Fibroblast of mammary gland (primary cell): Measurements from ENCODE around the gene NUP93.
A peak's percentile ranks its signal among the peaks of the same experiment; 100 is the strongest.

Source experiments
- DNase-seq: peaks from one replicate; pipeline ENCODE4 v3.0.0-alpha.2; 2010; ENCODE audit warnings: low read depth
- H3K4me3 ChIP-seq: 2 replicates; pipeline ENCODE4 v1.5.1; 2011; ENCODE audit warnings: low read depth, mild to moderate bottlenecking, low read length, moderate library complexity; ENCODE audit not compliant: control insufficient read depth
- TF ChIP-seq, protein P1 (sequence below): conservative IDR thresholded peaks from 2 replicates; pipeline ENCODE4 v1.5.1; 2011; ENCODE audit warnings: low read depth, low read length, inconsistent platforms; ENCODE audit not compliant: control insufficient read depth, insufficient read depth

The NUP93 gene

DNA sequence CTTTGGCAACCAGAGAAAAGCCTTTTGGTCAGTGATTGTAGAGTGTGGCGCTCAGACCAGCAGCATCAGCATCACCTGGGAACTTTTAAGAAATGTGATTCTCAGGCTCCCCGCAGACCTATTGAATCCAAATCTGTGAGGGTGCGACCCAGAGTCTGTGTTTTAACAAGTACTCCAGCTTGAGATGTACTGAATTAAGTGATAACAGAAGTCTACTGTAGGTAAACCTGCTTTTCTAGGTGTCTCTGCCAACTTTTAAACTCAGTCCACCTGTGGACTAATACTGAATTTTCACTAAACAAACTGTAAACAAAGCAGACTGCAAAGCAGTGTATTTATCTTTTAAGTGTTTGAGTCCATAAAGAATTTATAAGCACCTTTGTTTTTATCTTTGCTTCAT, 43.6 kb downstream of the NUP93 start:
- no peak for DNase-seq
- H3K4me3 ChIP-seq: no peak overlapping the region
- TF ChIP-seq, protein P1, sequence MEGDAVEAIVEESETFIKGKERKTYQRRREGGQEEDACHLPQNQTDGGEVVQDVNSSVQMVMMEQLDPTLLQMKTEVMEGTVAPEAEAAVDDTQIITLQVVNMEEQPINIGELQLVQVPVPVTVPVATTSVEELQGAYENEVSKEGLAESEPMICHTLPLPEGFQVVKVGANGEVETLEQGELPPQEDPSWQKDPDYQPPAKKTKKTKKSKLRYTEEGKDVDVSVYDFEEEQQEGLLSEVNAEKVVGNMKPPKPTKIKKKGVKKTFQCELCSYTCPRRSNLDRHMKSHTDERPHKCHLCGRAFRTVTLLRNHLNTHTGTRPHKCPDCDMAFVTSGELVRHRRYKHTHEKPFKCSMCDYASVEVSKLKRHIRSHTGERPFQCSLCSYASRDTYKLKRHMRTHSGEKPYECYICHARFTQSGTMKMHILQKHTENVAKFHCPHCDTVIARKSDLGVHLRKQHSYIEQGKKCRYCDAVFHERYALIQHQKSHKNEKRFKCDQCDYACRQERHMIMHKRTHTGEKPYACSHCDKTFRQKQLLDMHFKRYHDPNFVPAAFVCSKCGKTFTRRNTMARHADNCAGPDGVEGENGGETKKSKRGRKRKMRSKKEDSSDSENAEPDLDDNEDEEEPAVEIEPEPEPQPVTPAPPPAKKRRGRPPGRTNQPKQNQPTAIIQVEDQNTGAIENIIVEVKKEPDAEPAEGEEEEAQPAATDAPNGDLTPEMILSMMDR: no peak

DNA sequence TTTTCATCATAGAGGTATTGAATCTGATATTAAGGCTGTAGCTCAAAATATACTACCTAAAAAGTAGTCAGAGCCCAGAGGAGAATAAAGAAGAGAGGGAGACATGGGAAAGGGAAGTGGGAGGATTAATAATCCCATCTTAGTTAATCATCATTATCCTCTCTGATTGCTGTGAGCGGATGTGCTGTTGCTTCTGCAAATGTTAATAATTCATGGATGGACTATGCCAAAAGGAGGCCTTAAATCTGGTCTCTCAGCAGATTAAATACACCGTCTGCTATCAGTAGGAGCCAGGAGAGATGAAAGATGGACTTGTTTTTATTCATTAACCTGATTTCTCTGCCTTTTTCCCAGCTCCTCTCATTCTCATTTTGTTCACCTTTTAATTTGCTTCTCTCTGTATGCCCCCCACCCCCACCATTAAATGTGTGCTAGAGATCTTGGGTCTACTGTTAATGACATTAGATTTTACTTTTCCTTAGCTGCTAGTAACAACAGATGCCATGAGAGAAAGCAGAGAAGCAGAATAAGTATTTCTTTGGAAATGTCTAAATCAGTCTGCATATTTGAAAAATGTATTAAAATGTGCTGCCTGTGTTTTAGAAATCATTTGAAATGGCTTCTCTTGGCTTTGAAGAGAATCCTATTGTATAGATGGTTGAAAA, 44.2 kb downstream of the NUP93 start:
- TF ChIP-seq, protein P1: no peak
- no peak for DNase-seq

DNA sequence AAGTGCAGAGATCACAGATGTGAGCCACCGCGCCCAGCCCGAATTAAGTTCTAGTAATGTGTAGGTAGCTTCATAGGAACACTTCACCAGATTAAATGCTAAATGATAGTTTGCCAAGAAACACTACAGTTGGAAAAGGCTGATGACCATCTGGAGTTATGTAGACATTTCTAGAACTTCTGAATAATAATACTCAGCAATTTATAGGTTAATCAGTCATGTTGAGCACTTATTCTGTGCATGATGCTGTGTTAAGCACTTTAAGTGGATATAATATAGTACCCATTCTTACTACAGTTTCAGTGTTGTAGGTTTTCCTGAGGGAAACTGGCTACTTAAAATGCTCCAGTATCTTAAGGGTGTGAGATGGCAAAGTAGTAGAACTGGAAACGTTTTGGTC, 45.2 kb downstream of the NUP93 start:
- TF ChIP-seq, protein P1: no peak
- H3K4me3 ChIP-seq: no peak overlapping the region
- no peak for DNase-seq

More for the DNA sequence above, 44.2 kb downstream of the NUP93 start:
- no peak overlapping the region for H3K4me3 ChIP-seq

DNA sequence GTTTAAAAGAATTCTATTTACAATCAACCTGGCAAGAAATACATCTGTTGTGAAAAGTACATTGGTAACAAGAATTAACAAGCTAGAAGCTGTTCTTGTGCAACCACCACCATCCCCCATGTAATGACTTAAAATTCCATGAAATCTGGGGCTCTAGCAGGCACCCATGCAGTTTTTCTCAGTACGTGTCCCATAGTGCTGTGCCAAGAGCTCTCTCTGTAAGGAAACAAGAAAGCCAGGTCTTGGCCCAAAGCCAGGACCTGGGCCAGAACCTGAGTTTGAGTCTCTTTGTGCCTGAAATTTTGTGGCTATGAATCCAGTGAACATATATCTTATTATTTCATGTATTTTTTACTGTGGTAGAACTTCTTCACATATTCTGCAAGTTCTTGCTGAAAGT, 46.6 kb downstream of the NUP93 start:
- DNase-seq: peak; percentile 52
- TF ChIP-seq, protein P1: no peak
- no peak overlapping the region for H3K4me3 ChIP-seq

DNA sequence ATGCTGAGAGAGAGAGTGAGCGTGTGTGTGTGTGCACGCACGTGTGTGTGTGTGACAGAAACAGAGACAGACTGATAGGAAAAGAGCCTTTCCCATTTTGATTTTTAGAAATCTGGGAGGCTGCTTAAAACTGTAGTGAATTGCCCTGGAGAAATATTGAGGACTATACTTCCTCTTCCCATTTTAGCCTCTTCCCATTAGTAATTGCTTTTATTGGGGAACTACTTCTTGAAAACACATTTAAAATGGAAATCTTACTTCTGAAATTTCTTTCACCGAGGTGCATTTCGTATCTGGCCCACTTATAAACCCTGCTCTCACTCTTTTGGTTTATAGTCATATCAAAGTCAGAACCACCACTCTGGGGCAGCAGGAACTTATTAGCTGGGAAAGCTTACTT, 47.1 kb downstream of the NUP93 start:
- DNase-seq: no peak
- no peak overlapping the region for H3K4me3 ChIP-seq
- TF ChIP-seq, protein P1: no peak

DNA sequence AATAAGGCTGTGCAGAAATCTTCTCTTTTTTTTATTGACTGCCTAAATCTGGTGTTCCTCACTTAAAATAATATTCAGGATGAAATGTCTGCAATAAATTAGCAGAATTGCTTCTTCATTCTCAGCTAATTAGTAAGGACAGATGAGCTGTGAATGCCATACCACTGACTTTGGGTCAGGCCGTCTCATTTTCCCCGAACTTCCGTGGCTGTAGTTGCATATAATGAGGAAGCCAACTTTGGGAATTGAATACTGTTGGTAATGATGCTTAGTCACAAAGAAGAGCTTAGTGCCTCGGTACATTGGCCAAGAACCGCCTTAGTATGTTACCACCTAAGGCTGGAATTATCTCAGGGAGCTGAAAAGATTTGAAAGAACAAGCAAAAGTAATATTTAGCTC, 47.6 kb downstream of the NUP93 start:
- DNase-seq: peak; percentile 21

More for the DNA sequence above, 47.6 kb downstream of the NUP93 start:
- TF ChIP-seq, protein P1: no peak
- no peak overlapping the region for H3K4me3 ChIP-seq
